Thyroid gland (tissue), 4 donors: ENCODE measurements around the gene NUB1. TPM values are rescaled to one million over a fixed set of nuclear protein-coding genes. Genes with fewer than 3 reads are reported as not detected.

Experiments
- DNase-seq, 2 donors: peaks; one replicate each; pipeline ENCODE4 v3.0.0-alpha.2; 2019
- H3K27ac ChIP-seq, 3 donors: fragments of 200-600 bp; sonication (generic); 1 replicate in 2 of 3; 2 replicates in 1 of 3; pipeline ENCODE4 v1.5.1; 2016 to 2019; ENCODE audit warnings: mild to moderate bottlenecking in 1 of 3, moderate library complexity in 1 of 3
- H3K27me3 ChIP-seq: fragments of 200-600 bp; sonication (generic); one replicate; pipeline ENCODE4 v1.5.1; 2019
- H3K36me3 ChIP-seq, 2 donors: fragments of 200-600 bp; sonication (generic); one replicate each; pipeline ENCODE4 v1.5.1; 2016 to 2019
- H3K4me1 ChIP-seq, 2 donors: fragments of 200-600 bp; sonication (generic); one replicate each; pipeline ENCODE4 v1.5.1; 2017 to 2019
- H3K4me3 ChIP-seq, 3 donors: fragments of 200-600 bp; sonication (generic); replicated peaks in 1 of 3; 1 replicate in 2 of 3; 2 replicates in 1 of 3; pipeline ENCODE4 v1.5.1; 2016; ENCODE audit warnings: mild to moderate bottlenecking in 1 of 3
- H3K9me3 ChIP-seq: fragments of 200-600 bp; sonication (generic); one replicate; pipeline ENCODE4 v1.5.1; 2017
- POLR2A ChIP-seq, 2 donors: fragments of 450-650 bp; IDR thresholded peaks; one replicate each; pipeline ENCODE4 v1.6.1; 2017; ENCODE audit warnings: antibody characterized with exemption in 2 of 2, mild to moderate bottlenecking in 2 of 2, moderate library complexity in 1 of 2
- WGBS, 2 donors: methylation state at CpG; one replicate each; pipeline ENCODE4 v1.1.5; 2017; 5-methylcytosine and 5-hydroxymethylcytosine counted together
- intact Hi-C: fragments of 100-400 bp; cut with DNase I; formaldehyde crosslinking; loops from one replicate; pipeline ENCODE4 v1.15.1; 2023
- total RNA-seq, 4 donors: library from RNA; depleted of rRNA; stranded (reverse); fragments of >200 nt; gene quantifications; one replicate each; pipeline ENCODE4 v1.2.3, GENCODE V29; 2016
- TF ChIP-seq, protein P1 (sequence below), 6 experiments: fragments of 200-600 bp in 3 of 6; fragments of 450-650 bp in 3 of 6; sonication (generic) in 3 of 6; IDR thresholded peaks; one replicate each; pipeline ENCODE4 v1.5.1; 2016 to 2019; ENCODE audit warnings: antibody characterized with exemption in 6 of 6, mild to moderate bottlenecking in 2 of 6, inconsistent platforms in 1 of 6, moderate library complexity in 1 of 6

Gene NUB1
- total RNA-seq, 4 donors from 2014 or later = 56.9 to 75.5 (median 71.4) TPM

DNA sequence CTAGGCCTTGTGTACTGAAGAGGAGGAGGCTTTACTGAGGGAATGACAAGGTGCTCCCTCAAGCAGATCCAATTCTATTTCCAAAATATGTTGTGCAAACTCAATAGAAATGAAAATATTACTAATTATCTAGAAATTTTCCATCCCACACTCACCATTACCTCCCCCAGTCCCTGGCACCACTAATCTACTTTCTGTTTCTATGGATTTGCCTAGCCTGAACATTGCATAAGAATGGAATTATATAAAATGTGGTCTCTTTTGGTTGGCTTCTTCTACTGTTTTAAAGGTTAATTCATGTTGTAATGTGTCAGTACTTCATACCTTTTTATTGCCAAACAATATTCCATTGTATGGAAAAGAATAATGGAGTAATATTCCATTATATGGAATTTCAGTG is 18.7 kb upstream of the NUB1 start:
- H3K4me3 ChIP-seq = no peak overlapping the region
- no peaks in the 10 kb centered on the region for H3K27me3 ChIP-seq
- no peaks in the 10 kb centered on the region for H3K36me3 ChIP-seq
- DNase-seq = no peak
- H3K9me3 ChIP-seq = no peaks in the 10 kb centered on the region
- intact Hi-C loops = no loop called here
- no peak overlapping the region for H3K27ac ChIP-seq
- H3K4me1 ChIP-seq = peaks cover 0 to 5% of the 10 kb centered on the region in 2 donors
- TF ChIP-seq, protein P1, sequence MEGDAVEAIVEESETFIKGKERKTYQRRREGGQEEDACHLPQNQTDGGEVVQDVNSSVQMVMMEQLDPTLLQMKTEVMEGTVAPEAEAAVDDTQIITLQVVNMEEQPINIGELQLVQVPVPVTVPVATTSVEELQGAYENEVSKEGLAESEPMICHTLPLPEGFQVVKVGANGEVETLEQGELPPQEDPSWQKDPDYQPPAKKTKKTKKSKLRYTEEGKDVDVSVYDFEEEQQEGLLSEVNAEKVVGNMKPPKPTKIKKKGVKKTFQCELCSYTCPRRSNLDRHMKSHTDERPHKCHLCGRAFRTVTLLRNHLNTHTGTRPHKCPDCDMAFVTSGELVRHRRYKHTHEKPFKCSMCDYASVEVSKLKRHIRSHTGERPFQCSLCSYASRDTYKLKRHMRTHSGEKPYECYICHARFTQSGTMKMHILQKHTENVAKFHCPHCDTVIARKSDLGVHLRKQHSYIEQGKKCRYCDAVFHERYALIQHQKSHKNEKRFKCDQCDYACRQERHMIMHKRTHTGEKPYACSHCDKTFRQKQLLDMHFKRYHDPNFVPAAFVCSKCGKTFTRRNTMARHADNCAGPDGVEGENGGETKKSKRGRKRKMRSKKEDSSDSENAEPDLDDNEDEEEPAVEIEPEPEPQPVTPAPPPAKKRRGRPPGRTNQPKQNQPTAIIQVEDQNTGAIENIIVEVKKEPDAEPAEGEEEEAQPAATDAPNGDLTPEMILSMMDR (IDR thresholded peaks at IDR 0.05) = no peak
- TF ChIP-seq POLR2A (IDR thresholded peaks at IDR 0.05) = no peak

DNA sequence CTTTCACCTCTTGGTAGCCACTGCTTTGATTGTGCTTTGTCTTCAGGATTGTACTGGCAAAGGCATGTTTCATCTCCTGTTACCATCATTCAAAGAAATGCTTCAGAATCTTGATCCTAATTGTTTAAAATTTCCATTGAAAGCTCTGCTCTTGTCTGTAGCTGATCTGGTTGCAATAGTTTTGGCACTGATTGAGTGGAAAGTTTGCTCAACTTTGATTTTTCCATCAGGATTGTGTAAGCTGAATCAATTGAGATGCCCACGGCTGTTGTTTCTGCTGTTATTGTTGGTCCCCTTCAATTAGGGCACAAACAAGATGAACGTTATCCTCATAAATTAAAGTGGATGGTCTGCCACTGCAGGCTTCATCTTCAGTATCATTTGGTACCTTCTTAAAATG is 14.6 kb upstream of the NUB1 start:
- no peaks in the 10 kb centered on the region for H3K36me3 ChIP-seq
- peaks cover 0 to 5% of the 10 kb centered on the region in 2 donors for H3K4me1 ChIP-seq
- no peak overlapping the region for H3K4me3 ChIP-seq
- no peaks in the 10 kb centered on the region for H3K9me3 ChIP-seq
- TF ChIP-seq POLR2A (IDR thresholded peaks at IDR 0.05) = no peak
- TF ChIP-seq, protein P1 (IDR thresholded peaks at IDR 0.05) = no peak
- intact Hi-C loops = no loop called here
- no peak for DNase-seq
- no peaks in the 10 kb centered on the region for H3K27me3 ChIP-seq
- 90 to 94% methylated on average over 2 of the region's 2 CpGs for WGBS, 2 donors
- peak overlapping the region in 1 of 3 donors; percentile 17 for H3K27ac ChIP-seq

DNA sequence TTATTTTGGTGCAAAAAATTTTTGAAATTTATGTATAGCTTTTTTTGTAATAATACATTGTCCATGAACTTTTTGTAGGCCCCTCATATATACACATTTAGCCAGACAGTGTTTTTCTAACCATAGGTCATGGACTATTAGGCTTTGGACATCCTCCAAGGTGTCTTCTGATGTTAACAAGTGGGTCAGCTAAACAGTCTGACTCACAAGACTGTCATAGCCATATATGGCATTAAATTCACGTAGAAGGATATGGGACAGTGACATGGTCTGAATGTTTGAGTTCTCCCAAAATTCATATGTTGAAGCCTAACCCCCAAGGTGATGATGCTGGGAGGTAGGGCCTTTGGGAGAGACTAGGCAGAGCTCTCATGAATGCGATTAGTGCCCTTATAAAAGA is 14.0 kb upstream of the NUB1 start:
- no peak for DNase-seq
- Histone ChIP-seq H3K4me1 (peaks cover 0 to 5% of the 10 kb centered on the region in 2 donors), H3K27me3 (no peaks in the 10 kb centered on the region), H3K9me3 (no peaks in the 10 kb centered on the region), H3K36me3 (no peaks in the 10 kb centered on the region), H3K4me3 (no peak overlapping the region), H3K27ac (peak overlapping the region in 1 of 3 donors; percentile 41)
- TF ChIP-seq, protein P1 (IDR thresholded peaks at IDR 0.05) = no peak
- TF ChIP-seq POLR2A (IDR thresholded peaks at IDR 0.05) = no peak
- WGBS, 2 donors = 85 to 90% methylated on average over 2 of the region's 2 CpGs
- intact Hi-C loops = no loop called here

DNA sequence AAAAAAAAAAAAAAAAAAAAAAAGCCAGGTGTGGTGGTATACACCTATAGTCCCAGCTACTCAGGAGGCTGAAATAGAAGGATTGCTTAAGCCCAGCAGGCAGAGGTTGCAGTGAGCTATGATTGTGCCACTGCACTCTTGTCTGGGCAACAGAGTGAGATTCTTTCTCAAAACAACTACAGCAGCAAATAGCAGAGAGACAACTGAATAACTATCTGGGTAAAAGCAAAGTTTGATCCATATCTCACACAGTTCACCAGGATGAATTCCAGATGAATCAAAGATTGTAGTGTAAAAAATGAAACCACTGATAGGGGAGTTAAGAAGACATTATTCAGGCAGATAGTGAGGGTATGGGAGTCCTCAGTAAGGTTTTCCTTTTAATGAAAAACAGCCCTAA is 11.4 kb upstream of the NUB1 start:
- Histone ChIP-seq H3K4me3 (no peak overlapping the region), H3K27me3 (no peaks in the 10 kb centered on the region), H3K4me1 (peaks cover 0 to 5% of the 10 kb centered on the region in 2 donors), H3K9me3 (no peaks in the 10 kb centered on the region), H3K27ac (no peak overlapping the region), H3K36me3 (no peaks in the 10 kb centered on the region)
- no peak for TF ChIP-seq POLR2A (IDR thresholded peaks at IDR 0.05)
- TF ChIP-seq, protein P1 (IDR thresholded peaks at IDR 0.05) = no peak
- intact Hi-C loops = no loop called here
- no peak for DNase-seq

DNA sequence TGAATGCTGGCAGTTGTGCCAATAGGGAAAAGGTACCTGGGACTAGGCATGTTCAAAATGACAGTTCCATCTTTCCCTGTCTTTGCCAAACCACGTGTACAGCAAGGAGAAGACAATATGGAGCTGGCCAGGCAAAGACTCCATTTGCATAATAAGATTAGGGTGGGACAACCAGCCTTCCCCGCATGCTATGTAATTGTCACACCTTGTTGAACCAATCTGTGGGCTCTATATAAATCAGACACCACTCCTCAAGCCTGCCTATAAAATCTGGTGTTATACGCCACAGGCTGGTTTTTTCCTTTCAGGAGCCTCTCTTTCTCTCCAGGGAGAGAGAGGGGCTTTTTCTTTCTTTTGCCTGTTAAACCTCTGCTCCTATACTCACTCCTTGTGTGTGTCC is 11.0 kb upstream of the NUB1 start:
- no peak for DNase-seq
- TF ChIP-seq, protein P1 (IDR thresholded peaks at IDR 0.05) = no peak
- TF ChIP-seq POLR2A (IDR thresholded peaks at IDR 0.05) = no peak
- Histone ChIP-seq H3K9me3 (no peaks in the 10 kb centered on the region), H3K4me3 (no peak overlapping the region), H3K27ac (no peak overlapping the region), H3K27me3 (no peaks in the 10 kb centered on the region), H3K36me3 (no peaks in the 10 kb centered on the region), H3K4me1 (peaks cover 0 to 5% of the 10 kb centered on the region in 2 donors)
- intact Hi-C loops = no loop called here
- 63 to 69% methylated on average over 3 of the region's 3 CpGs for WGBS, 2 donors
